Panc1 (cell line): ENCODE data around the gene TOP3A.

ENCODE experiments used
- POLR2AphosphoS5 ChIP-seq: IDR thresholded peaks from 2 replicates; pipeline ENCODE4 v1.6.1; 2012; ENCODE audit warnings: mild to moderate bottlenecking, low read depth, low read length, moderate library complexity
- SIN3A ChIP-seq: IDR thresholded peaks from 2 replicates; pipeline ENCODE4 v1.6.1; 2012; ENCODE audit warnings: low read depth, mild to moderate bottlenecking, low read length, moderate library complexity, borderline replicate concordance; ENCODE audit not compliant: insufficient read depth
- TCF7L2 ChIP-seq: IDR thresholded peaks from 2 replicates; pipeline ENCODE4 v1.6.1; 2011; ENCODE audit warnings: mild to moderate bottlenecking, low read depth, low read length, inconsistent platforms
- TF ChIP-seq, protein P1 (sequence below): fragments of 450-650 bp; IDR thresholded peaks from 2 replicates; pipeline ENCODE4 v1.5.1; 2017; ENCODE audit warnings: mild to moderate bottlenecking
- TF ChIP-seq, protein P2 (sequence below), 2 experiments: IDR thresholded peaks; 2 replicates each; pipeline ENCODE4 v1.6.1; 2011 to 2012; ENCODE audit warnings: low read depth in 2 of 2, control low read depth in 1 of 2, low read length in 1 of 2, mild to moderate bottlenecking in 1 of 2, moderate library complexity in 1 of 2; ENCODE audit not compliant: insufficient read depth in 1 of 2

DNA sequence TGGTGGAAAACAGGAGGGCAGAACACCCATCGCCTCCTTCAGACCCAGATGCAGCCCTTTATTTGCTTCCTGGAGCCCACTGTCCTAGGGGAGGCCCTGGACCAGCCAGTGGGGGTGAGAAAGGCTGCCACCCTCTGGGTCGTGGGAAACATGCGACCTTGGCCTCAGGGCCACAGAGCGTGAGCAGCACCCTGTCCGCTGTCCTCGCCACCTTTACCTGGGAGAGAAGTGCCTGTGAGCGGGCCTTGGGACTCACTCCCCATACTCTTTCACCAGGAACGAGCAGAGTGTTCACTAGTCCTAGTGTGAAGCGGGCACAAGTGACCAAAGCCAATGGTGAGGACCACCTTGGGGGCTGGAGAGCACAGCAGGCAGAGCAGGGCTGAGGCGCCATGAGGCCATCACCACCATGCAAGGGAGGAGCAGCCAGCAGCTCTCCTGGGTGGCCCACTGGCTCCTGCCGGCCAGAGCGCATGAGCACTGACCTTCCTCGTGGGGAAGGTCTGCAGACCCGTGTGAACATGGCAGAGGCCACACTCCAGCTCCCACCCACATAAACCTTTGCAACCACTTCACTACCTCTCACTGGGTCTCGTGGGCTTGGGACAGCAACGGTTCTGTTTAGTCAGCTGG, 8.8 kb upstream of the TOP3A start:
- TF ChIP-seq, protein P1, sequence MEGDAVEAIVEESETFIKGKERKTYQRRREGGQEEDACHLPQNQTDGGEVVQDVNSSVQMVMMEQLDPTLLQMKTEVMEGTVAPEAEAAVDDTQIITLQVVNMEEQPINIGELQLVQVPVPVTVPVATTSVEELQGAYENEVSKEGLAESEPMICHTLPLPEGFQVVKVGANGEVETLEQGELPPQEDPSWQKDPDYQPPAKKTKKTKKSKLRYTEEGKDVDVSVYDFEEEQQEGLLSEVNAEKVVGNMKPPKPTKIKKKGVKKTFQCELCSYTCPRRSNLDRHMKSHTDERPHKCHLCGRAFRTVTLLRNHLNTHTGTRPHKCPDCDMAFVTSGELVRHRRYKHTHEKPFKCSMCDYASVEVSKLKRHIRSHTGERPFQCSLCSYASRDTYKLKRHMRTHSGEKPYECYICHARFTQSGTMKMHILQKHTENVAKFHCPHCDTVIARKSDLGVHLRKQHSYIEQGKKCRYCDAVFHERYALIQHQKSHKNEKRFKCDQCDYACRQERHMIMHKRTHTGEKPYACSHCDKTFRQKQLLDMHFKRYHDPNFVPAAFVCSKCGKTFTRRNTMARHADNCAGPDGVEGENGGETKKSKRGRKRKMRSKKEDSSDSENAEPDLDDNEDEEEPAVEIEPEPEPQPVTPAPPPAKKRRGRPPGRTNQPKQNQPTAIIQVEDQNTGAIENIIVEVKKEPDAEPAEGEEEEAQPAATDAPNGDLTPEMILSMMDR = no peak
- TF ChIP-seq POLR2AphosphoS5 (no peak), TCF7L2 (no peak), SIN3A (no peak)
- TF ChIP-seq, protein P2, sequence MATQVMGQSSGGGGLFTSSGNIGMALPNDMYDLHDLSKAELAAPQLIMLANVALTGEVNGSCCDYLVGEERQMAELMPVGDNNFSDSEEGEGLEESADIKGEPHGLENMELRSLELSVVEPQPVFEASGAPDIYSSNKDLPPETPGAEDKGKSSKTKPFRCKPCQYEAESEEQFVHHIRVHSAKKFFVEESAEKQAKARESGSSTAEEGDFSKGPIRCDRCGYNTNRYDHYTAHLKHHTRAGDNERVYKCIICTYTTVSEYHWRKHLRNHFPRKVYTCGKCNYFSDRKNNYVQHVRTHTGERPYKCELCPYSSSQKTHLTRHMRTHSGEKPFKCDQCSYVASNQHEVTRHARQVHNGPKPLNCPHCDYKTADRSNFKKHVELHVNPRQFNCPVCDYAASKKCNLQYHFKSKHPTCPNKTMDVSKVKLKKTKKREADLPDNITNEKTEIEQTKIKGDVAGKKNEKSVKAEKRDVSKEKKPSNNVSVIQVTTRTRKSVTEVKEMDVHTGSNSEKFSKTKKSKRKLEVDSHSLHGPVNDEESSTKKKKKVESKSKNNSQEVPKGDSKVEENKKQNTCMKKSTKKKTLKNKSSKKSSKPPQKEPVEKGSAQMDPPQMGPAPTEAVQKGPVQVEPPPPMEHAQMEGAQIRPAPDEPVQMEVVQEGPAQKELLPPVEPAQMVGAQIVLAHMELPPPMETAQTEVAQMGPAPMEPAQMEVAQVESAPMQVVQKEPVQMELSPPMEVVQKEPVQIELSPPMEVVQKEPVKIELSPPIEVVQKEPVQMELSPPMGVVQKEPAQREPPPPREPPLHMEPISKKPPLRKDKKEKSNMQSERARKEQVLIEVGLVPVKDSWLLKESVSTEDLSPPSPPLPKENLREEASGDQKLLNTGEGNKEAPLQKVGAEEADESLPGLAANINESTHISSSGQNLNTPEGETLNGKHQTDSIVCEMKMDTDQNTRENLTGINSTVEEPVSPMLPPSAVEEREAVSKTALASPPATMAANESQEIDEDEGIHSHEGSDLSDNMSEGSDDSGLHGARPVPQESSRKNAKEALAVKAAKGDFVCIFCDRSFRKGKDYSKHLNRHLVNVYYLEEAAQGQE (IDR thresholded peaks at IDR 0.05; ENCODE audit: insufficient read depth in 1 of 2, low read depth in 2 of 2, low read length in 1 of 2) = no peak
